NCI-H510A (cell line): ENCODE results near the gene DLG2.
"Not testable (repeated sequence)": the region's sequence is repeated elsewhere in the genome, so short reads cannot be mapped to it uniquely, and the experiment has no call there.

Source experiments
- DNase-seq: peaks from one replicate; lab custom pipeline; 2025; lab: John Stamatoyannopoulos, UW

Gene DLG2

DNA sequence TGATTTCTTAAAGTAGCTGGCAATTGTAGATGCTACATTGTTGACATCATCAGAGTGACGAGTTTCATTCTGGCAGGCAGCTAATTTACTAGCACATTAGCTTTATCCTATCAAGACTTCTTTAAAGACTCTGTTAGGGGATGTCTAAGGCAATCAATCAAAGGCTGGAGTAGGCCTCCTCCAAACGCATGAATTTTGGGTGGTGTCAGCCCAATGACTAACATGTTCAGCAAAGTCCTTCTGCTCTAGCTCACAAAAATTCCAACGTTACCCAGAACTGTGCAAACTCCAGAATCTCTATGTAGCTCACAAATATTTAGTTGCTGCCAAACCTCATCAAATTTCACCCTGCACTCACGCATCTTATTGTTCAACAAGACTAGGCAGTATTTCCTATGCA, 395.6 kb downstream of the DLG2 start:
- no peak for DNase-seq

- not testable (repeated sequence) for DNase-seq
These were observed 397.4 kb downstream of the DLG2 start for GRCh38 chr11:85229723-85230122.

DNA sequence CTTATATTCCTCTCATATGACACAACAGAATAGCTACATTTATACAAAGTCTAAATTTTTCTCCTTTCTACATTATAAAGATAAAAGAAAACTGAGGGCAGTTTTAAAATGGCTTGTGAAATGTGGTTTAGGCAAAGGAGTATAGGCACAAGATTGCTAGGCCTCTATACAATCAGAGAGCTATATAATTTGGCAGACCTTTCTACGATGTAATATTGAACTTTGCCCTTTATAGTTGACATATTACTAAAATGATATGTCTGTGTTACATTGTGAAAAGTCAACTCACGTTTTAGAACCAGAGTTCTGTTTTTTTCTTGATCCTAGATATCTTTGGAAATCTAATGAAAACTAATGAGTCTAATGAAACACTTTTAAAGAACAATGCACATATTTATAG, 430.2 kb downstream of the DLG2 start:
- no peak for DNase-seq

DNA sequence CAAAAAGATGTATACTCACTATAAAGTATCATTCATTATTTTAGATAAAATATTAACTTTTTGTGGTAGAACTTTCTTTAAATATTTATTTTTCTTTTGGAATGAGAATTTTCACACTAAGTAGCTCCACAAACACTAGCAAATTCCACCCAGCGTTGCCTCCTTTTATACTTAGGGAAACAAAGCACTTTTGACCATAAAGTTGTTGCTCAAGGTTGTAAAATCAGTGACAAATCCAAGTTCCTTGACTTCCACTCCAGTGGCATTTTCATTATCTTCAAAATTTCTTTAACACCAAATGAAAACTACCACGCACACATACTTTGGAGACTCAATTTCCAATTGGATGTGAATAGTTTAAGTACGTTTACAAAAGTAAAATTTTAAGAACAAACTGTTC, 431.2 kb downstream of the DLG2 start:
- no peak for DNase-seq

- DNase-seq: no peak
These were observed 439.2 kb downstream of the DLG2 start for GRCh38 chr11:85187992-85188391.

GRCh38 chr11:85184721-85185120, 442.4 kb downstream of the DLG2 start:
- DNase-seq: no peak

- DNase-seq: no peak
These were observed 444.4 kb downstream of the DLG2 start for GRCh38 chr11:85182441-85183387.

- DNase-seq: no peak
These were observed 446.6 kb downstream of the DLG2 start for GRCh38 chr11:85180528-85180927.

DNA sequence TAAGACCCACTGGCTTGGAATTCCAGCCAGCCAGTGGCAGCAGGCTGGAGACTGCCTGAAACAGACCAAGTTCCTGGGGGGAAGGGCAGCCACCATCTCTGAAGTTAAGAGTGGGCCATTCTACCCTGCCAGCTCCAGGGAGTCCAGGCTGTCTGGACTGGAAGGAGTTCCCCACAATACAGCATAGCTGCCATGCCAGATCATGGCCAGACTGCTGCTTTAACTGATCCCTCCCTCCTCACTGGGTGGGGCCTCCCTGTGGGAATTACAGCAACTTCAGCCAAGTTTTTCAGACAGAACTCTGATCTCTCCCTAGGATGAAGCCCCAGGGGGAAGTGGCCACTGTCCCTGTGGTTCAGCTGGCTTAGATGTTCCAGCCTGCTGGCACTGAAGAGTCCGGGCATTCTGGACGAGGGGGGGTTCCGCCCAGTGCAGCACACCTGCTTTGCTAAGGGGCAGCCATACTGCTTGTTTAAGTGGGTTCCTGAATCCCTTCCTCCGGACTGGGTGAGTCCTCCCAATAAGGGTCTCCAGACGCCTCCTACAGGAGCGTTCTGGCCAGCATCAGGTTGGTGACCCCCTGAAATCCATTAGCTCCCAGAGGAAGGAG, 455.4 kb downstream of the DLG2 start:
- DNase-seq: no peak

GRCh38 chr11:85170184-85170583, 457.0 kb downstream of the DLG2 start:
- no peak for DNase-seq

- DNase-seq: no peak
These were observed 459.7 kb downstream of the DLG2 start for GRCh38 chr11:85167471-85167870.

GRCh38 chr11:85167038-85167437, 460.1 kb downstream of the DLG2 start:
- DNase-seq: no peak

- no peak for DNase-seq
These were observed 461.3 kb downstream of the DLG2 start for GRCh38 chr11:85165819-85166218.

- DNase-seq: no peak
These were observed 462.4 kb downstream of the DLG2 start for GRCh38 chr11:85164743-85165142.

DNA sequence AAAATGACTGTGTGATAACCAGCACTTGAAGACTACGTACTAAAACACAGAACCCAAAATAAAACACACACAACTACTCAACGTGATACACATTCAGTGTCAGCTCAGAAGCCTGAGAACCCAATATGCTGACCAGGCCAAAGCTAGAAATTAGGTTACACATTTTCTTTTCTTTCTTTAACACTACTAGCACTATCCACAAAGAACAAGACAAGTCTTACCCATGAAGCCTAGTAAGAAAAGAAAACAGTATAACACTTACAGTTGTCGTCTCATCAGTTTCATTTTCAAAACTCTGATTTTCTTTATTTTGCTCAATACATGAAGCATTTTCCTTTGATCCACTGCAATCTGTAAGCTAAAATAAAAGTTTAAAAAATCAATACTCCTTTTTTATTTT, 472.9 kb downstream of the DLG2 start:
- DNase-seq: no peak

- DNase-seq: peak; percentile 7
These were observed 489.5 kb downstream of the DLG2 start for GRCh38 chr11:85137597-85137996.

- no peak for DNase-seq
These were observed 493.5 kb downstream of the DLG2 start for GRCh38 chr11:85133636-85134035.

DNA sequence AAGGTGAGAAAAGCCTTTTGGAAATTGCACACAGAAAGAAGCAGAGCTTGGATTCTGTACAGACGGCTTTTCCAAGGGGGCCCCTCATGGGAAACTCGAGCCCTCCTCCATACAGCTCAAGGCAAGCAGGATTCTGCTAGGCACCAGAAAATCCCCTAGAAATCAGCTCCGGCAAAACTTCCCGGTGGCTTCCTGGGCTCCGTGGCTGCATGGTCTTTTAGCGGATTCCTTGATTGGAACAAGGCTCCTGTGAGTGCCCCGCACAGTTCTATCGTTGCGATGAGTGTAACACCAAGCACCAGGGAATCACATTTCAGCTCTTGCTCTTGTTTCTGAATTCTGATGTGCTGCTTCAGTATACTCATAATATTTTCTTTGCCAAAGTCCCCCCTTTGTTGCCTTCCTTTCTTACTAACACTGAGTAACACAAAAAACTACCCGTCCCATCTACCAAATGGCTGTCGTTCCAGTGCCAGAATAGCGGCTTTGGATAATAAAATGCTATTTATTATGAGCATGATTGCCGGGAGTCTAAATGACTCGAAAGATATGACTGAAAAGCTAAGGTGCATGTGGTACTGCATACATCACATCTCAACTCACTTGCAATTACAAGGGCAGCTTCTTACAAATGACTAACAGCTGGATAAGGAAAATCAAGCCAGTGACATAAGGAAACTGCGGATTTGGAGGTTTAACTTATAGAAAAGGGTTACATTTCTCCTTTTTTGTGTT, 494.1 kb downstream of the DLG2 start:
- no peak for DNase-seq

- no peak for DNase-seq
These were observed 499.8 kb downstream of the DLG2 start for GRCh38 chr11:85127349-85127748.

- DNase-seq: no peak
These were observed 503.4 kb downstream of the DLG2 start for GRCh38 chr11:85123752-85124231.

GRCh38 chr11:85118151-85118550, 509.0 kb downstream of the DLG2 start:
- no peak for DNase-seq

DNA sequence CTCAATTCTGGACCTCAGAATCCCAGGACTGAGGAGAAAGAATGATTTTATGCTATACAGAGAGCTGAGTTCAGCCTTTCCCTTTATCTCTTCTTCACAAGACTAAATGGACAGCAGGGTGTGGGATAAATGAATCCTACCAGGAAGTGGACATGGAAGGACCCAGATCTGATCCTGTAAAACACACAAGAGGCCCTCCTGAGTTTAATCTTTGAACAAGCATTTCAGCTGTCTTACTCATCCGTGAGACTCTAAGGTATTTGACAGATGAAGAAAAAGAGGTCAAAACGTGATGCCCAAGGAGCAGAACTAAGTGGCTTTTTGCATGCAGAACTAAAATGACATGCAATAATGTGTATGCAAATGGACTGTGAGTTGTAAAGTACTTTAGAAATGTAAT, 511.3 kb downstream of the DLG2 start:
- DNase-seq: no peak

DNA sequence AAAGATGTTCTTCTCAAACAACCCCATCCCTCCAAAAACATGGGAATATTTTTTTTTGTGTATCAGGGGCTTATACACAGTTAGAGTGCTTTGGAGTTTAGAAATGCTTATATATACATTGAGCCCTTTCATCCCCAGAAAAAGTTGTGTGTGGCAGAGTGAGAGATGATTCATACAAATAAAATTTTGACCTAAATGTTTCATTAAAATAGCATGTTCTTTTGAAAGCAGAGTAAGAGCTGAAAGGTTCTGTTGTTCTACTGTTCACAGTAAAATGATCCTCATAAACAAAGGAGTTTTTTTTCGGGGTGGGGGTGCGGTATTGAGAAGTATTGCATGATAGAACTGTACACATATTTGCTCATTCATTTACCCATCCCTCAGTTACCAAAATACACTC, 512.4 kb downstream of the DLG2 start:
- no peak for DNase-seq
